OCI-LY3 (cell line): ENCODE results near the gene BCL11A.
A peak's percentile ranks its signal among the peaks of the same experiment; 100 is the strongest.

Experiments
- H2AFZ ChIP-seq: fragments of 200-600, 300-600 bp; shearing (Covaris generic); 2 replicates; pipeline ENCODE4 v1.6.0; 2014; ENCODE audit warnings: antibody characterized with exemption, low read depth, low read length
- H3K27ac ChIP-seq: fragments of 200-600, 300-600 bp; sonication (generic); 2 replicates; pipeline ENCODE4 v1.5.1; 2014; ENCODE audit warnings: mild to moderate bottlenecking, low read length, moderate library complexity, mixed read lengths
- H3K27me3 ChIP-seq: fragments of 200-600, 300-600 bp; sonication (generic); 2 replicates; pipeline ENCODE4 v1.6.1; 2014; ENCODE audit warnings: low read depth, low read length, mixed read lengths
- H3K36me3 ChIP-seq: fragments of 200-600, 300-600 bp; sonication (generic); replicated peaks from 2 replicates; pipeline ENCODE3; 2014; ENCODE audit warnings: low read depth, low read length, mixed read lengths
- H3K4me1 ChIP-seq: fragments of 300-600, 200-600 bp; sonication (generic); 2 replicates; pipeline ENCODE4 v1.6.1; 2014; ENCODE audit warnings: low read length, mixed read lengths
- H3K4me2 ChIP-seq: fragments of 200-600, 300-600 bp; sonication (generic); 2 replicates; pipeline ENCODE4 v1.6.1; 2014; ENCODE audit warnings: low read length, mixed read lengths
- H3K4me3 ChIP-seq: fragments of 300-600, 200-600 bp; sonication (generic); 2 replicates; pipeline ENCODE4 v1.5.1; 2014; ENCODE audit warnings: antibody characterized with exemption, mild to moderate bottlenecking, low read length, moderate library complexity
- H3K79me2 ChIP-seq: fragments of 300-600, 200-600 bp; shearing (Covaris generic); 2 replicates; pipeline ENCODE4 v1.6.1; 2014; ENCODE audit warnings: mild to moderate bottlenecking, low read length, mixed read lengths
- H3K9ac ChIP-seq: fragments of 300-600, 200-600 bp; shearing (Covaris generic); 2 replicates; pipeline ENCODE4 v1.6.0; 2014; ENCODE audit warnings: mild to moderate bottlenecking, low read length, moderate library complexity
- H3K9me3 ChIP-seq: fragments of 200-600, 300-600 bp; shearing (Covaris generic); 2 replicates; pipeline ENCODE4 v1.6.1; 2014; ENCODE audit warnings: low read length, mixed read lengths; ENCODE audit not compliant: insufficient read depth
- H4K20me1 ChIP-seq: fragments of 200-600, 300-600 bp; sonication (generic); 2 replicates; pipeline ENCODE4 v1.6.1; 2016; ENCODE audit warnings: low read length, mixed read lengths; ENCODE audit not compliant: insufficient read depth
- CTCF ChIP-seq: fragments of 200-600, 300-600 bp; sonication (generic); IDR thresholded peaks from 2 replicates; pipeline ENCODE4 v1.5.1; 2014; ENCODE audit warnings: antibody characterized with exemption, low read length, low read depth
- EZH2phosphoT487 ChIP-seq: fragments of 200-600 bp; shearing (Covaris generic); IDR thresholded peaks from 2 replicates; pipeline ENCODE4 v1.6.1; 2018; ENCODE audit warnings: antibody characterized with exemption, mixed run types, low read depth

BCL11A gene

GRCh38 chr2:60548311-60548710 lies 5.1 kb downstream of the BCL11A start:
- peaks cover 100% of the 10 kb centered on the region for H3K79me2 ChIP-seq
- no peaks in the 10 kb centered on the region for H3K9me3 ChIP-seq
- no peak overlapping the region for H2AFZ ChIP-seq
- H3K4me3 ChIP-seq = peak overlapping the region; percentile 91
- peaks cover 53% of the 10 kb centered on the region for H3K4me1 ChIP-seq
- peak overlapping the region; percentile 94 for H3K27ac ChIP-seq
- H3K9ac ChIP-seq = peak overlapping the region; percentile 94
- TF ChIP-seq EZH2phosphoT487 (no peak), CTCF (no peak)
- H3K4me2 ChIP-seq = peak overlapping the region; percentile 78
- peaks cover 60% of the 10 kb centered on the region for H4K20me1 ChIP-seq
- no peaks in the 10 kb centered on the region for H3K27me3 ChIP-seq
- H3K36me3 ChIP-seq = peaks cover 70% of the 10 kb centered on the region

GRCh38 chr2:60547841-60548240 lies 5.6 kb downstream of the BCL11A start:
- Histone ChIP-seq H3K79me2 (peaks cover 100% of the 10 kb centered on the region), H4K20me1 (peaks cover 65% of the 10 kb centered on the region), H3K4me2 (peak overlapping the region; percentile 78), H3K36me3 (peaks cover 74% of the 10 kb centered on the region), H3K27me3 (no peaks in the 10 kb centered on the region), H3K9me3 (no peaks in the 10 kb centered on the region), H3K27ac (no peak overlapping the region; the same call in 1 of the 2 replicates), H3K4me1 (peaks cover 57% of the 10 kb centered on the region), H2AFZ (no peak overlapping the region), H3K9ac (peak overlapping the region; percentile 94), H3K4me3 (peak overlapping the region; percentile 91)
- TF ChIP-seq EZH2phosphoT487 = no peak
- TF ChIP-seq CTCF = no peak

- no peak for TF ChIP-seq EZH2phosphoT487
- TF ChIP-seq CTCF = no peak
- Histone ChIP-seq H3K4me3 (peak overlapping the region; percentile 91), H3K9ac (peak overlapping the region; percentile 94), H3K4me2 (peak overlapping the region; percentile 78), H2AFZ (no peak overlapping the region), H4K20me1 (peaks cover 72% of the 10 kb centered on the region), H3K27me3 (no peaks in the 10 kb centered on the region), H3K79me2 (peaks cover 100% of the 10 kb centered on the region), H3K9me3 (no peaks in the 10 kb centered on the region), H3K27ac (no peak overlapping the region), H3K4me1 (peaks cover 61% of the 10 kb centered on the region), H3K36me3 (peaks cover 79% of the 10 kb centered on the region)
Measured at GRCh38 chr2:60546756-60547420, 6.6 kb downstream of the BCL11A start.

GRCh38 chr2:60544954-60545560 lies 8.4 kb downstream of the BCL11A start:
- H3K4me2 ChIP-seq = peak overlapping the region; percentile 78
- H3K4me1 ChIP-seq = peaks cover 74% of the 10 kb centered on the region
- H3K79me2 ChIP-seq = peaks cover 100% of the 10 kb centered on the region
- H3K4me3 ChIP-seq = no peak overlapping the region
- no peak overlapping the region for H2AFZ ChIP-seq
- H3K27ac ChIP-seq = 0 out of 2 replicates have a peak overlapping the region, but pooled peaks have one; percentile 11
- H3K27me3 ChIP-seq = no peaks in the 10 kb centered on the region
- H3K9ac ChIP-seq = no peak overlapping the region
- H3K9me3 ChIP-seq = no peaks in the 10 kb centered on the region
- H4K20me1 ChIP-seq = peaks cover 91% of the 10 kb centered on the region
- no peak for TF ChIP-seq EZH2phosphoT487
- TF ChIP-seq CTCF = no peak
- H3K36me3 ChIP-seq = peaks cover 88% of the 10 kb centered on the region
